ENCODE measurements around the gene BBX. TPM values are rescaled to one million over a fixed set of nuclear protein-coding genes. Genes with fewer than 3 reads are reported as not detected.
"Not testable (repeated sequence)": the region's sequence is repeated elsewhere in the genome, so short reads cannot be mapped to it uniquely, and the experiment has no call there.

The BBX gene
- polyA plus RNA-seq, 1 donor, result 32.0 TPM

DNA sequence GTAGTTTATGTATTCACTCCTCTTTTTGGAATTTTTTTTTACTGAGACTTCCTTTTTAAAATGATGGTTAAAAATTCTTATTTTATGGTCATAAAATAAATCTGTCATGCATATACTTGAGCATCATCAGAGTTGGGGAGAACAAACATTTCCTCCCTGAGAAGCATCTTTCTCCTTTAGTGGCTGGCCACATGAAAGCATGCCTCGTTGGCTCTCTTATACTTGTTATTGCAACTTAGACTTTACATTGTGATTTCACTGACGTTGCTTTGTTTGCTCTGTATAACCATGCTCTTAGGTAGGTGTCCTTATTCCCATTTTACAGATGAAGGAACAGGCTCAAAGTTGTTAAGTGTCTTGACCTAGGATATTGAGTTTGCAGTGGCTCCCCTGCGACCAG, 18.1 kb downstream of the BBX start:
- H3K36me3 ChIP-seq (ENCODE audit: control insufficient read depth, insufficient read depth, low read length), result no peaks in the 10 kb centered on the region
- no CpG with 5 or more reads among the region's 3 CpGs for WGBS (ENCODE audit: insufficient coverage, low lambda C conversion rate)
- no peak overlapping the region for H3K27ac ChIP-seq (ENCODE audit: low read length)
- no peaks in the 10 kb centered on the region for H3K4me1 ChIP-seq (ENCODE audit: control insufficient read depth, insufficient read depth, low read length)
- no peak for DNase-seq
- H3K4me3 ChIP-seq (ENCODE audit: low read length), result no peak overlapping the region
- no peaks in the 10 kb centered on the region for H3K27me3 ChIP-seq (ENCODE audit: control insufficient read depth, insufficient read depth, low read length)
- H3K9me3 ChIP-seq (ENCODE audit: control insufficient read depth, low read depth, low read length), result no peaks in the 10 kb centered on the region

DNA sequence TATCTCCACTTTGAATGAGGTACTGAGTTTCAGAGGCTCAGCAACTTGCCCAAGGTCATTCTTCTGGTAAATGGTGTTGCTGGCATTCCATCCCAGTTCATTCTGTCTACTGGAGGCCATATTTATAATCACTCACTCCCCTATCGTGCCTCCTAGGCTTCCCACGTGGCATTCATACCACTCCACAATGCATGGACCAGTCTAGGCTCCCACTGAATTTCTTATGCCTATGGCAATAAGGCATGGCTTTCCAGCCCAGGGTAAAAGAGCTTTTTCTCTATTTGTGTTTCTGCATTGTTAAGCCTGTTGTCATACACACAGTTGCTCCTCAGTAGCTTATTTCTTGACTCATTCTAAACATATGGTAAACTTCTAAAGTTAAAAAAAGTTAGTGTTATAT, 19.9 kb downstream of the BBX start:
- Histone ChIP-seq H3K4me3 (ENCODE audit: low read length) (no peak overlapping the region), H3K27ac (ENCODE audit: low read length) (no peak overlapping the region), H3K36me3 (ENCODE audit: control insufficient read depth, insufficient read depth, low read length) (no peaks in the 10 kb centered on the region), H3K4me1 (ENCODE audit: control insufficient read depth, insufficient read depth, low read length) (no peaks in the 10 kb centered on the region), H3K27me3 (ENCODE audit: control insufficient read depth, insufficient read depth, low read length) (no peaks in the 10 kb centered on the region), H3K9me3 (ENCODE audit: control insufficient read depth, low read depth, low read length) (no peaks in the 10 kb centered on the region)
- no CpG with 5 or more reads among the region's 2 CpGs for WGBS (ENCODE audit: insufficient coverage, low lambda C conversion rate)
- DNase-seq, result no peak

DNA sequence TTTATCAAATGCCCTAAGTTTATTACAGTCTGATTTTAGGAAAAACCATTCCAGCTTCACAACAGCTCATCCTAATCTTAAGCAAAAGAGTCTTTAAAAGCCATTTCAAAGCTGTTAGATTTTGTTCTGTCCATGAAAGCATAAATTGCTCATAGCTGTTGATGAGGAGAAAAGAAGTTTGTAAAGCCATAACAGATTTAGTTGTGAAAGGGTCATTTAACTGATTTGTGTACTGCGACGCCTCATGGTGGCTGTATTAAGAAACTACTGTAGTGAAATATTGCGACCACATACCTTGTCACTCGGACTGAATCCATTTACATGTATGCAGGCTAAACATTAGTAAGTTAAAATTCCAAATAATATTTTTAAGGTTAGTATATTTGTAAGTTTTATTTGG, 20.9 kb downstream of the BBX start:
- Histone ChIP-seq H3K36me3 (ENCODE audit: control insufficient read depth, insufficient read depth, low read length) (peaks cover under 1% of the 10 kb centered on the region), H3K4me3 (ENCODE audit: low read length) (no peak overlapping the region), H3K4me1 (ENCODE audit: control insufficient read depth, insufficient read depth, low read length) (no peaks in the 10 kb centered on the region), H3K27ac (ENCODE audit: low read length) (no peak overlapping the region), H3K9me3 (ENCODE audit: control insufficient read depth, low read depth, low read length) (no peaks in the 10 kb centered on the region), H3K27me3 (ENCODE audit: control insufficient read depth, insufficient read depth, low read length) (no peaks in the 10 kb centered on the region)
- no CpG with 5 or more reads among the region's 4 CpGs for WGBS (ENCODE audit: insufficient coverage, low lambda C conversion rate)
- DNase-seq, result no peak

DNA sequence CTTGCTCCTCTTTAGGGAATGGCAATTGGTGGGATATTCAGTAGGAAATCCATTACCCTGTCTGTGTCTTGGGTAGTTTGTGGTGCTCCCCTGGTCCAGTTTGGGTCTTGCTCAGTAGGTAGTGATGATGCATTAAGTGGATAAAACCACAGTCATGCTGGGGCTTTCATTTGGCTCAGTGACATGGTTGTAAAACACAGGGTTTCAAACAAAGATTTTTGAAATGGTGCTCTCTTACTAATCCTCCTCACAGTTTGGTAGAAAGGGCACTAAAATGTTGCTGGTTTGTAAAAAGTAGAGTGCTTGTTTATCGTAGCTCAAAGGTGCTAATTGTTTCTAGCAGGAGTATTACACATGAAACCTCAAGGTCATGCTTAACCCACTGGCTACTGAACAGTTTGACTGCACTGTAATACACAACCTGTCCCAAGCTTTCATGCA, 22.9 kb downstream of the BBX start:
- H3K27ac ChIP-seq (ENCODE audit: low read length), result no peak overlapping the region
- no CpG with 5 or more reads among the region's 1 CpG for WGBS (ENCODE audit: insufficient coverage, low lambda C conversion rate)
- no peaks in the 10 kb centered on the region for H3K9me3 ChIP-seq (ENCODE audit: control insufficient read depth, low read depth, low read length)
- H3K4me3 ChIP-seq (ENCODE audit: low read length), result no peak overlapping the region
- DNase-seq, result no peak
- H3K27me3 ChIP-seq (ENCODE audit: control insufficient read depth, insufficient read depth, low read length), result no peaks in the 10 kb centered on the region
- H3K4me1 ChIP-seq (ENCODE audit: control insufficient read depth, insufficient read depth, low read length), result no peaks in the 10 kb centered on the region
- H3K36me3 ChIP-seq (ENCODE audit: control insufficient read depth, insufficient read depth, low read length), result peaks cover 3% of the 10 kb centered on the region

DNA sequence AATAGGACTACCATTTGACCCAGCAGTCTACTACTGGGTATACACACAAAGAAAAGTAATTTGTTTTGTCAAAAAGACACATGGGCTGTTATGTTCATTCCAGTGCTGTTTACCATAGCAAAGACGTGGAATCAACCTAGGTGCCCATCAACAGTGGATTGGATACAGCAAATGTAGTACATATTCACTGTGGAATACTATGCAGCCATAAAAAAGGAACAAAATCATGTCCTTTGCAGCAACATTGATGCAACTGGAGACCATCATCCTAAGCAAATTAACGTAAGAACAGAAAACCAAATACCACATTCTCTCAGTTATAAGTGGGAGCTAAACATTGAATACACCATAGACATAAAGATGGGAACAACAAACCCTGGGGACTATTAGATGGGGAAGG, 25.8 kb downstream of the BBX start:
- Histone ChIP-seq H3K27me3 (ENCODE audit: control insufficient read depth, insufficient read depth, low read length) (no peaks in the 10 kb centered on the region), H3K27ac (ENCODE audit: low read length) (no peak overlapping the region), H3K4me1 (ENCODE audit: control insufficient read depth, insufficient read depth, low read length) (no peaks in the 10 kb centered on the region), H3K9me3 (ENCODE audit: control insufficient read depth, low read depth, low read length) (no peaks in the 10 kb centered on the region), H3K4me3 (ENCODE audit: low read length) (no peak overlapping the region), H3K36me3 (ENCODE audit: control insufficient read depth, insufficient read depth, low read length) (peaks cover 6% of the 10 kb centered on the region)
- DNase-seq, result no peak
- no CpG with 5 or more reads among the region's 2 CpGs for WGBS (ENCODE audit: insufficient coverage, low lambda C conversion rate)

DNA sequence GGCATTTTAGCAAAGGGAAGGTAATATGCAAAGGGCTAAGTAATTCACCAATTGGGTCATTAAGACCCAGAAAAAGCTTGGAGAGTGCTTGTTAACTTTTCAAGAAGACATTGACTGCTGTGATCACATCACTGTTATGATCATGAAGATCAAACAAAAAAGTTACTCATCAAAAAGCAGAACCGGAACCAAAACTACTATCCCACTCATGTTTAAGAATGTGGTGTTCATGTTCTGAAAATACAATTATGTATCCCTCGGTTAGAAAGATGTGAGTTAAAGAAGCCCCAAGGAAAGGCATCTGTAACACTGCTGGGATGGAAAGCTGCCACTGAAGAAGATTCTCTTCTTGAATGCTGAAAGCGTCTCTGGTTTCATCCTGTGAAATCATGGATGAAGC, 32.6 kb downstream of the BBX start:
- Histone ChIP-seq H3K36me3 (ENCODE audit: control insufficient read depth, insufficient read depth, low read length) (peaks cover 3% of the 10 kb centered on the region), H3K9me3 (ENCODE audit: control insufficient read depth, low read depth, low read length) (no peaks in the 10 kb centered on the region), H3K27me3 (ENCODE audit: control insufficient read depth, insufficient read depth, low read length) (no peaks in the 10 kb centered on the region), H3K4me1 (ENCODE audit: control insufficient read depth, insufficient read depth, low read length) (no peaks in the 10 kb centered on the region), H3K4me3 (ENCODE audit: low read length) (no peak overlapping the region), H3K27ac (ENCODE audit: low read length) (no peak overlapping the region)
- no peak for DNase-seq
- WGBS (ENCODE audit: insufficient coverage, low lambda C conversion rate), result 100% methylated on average over 1 of the region's 3 CpGs

DNA sequence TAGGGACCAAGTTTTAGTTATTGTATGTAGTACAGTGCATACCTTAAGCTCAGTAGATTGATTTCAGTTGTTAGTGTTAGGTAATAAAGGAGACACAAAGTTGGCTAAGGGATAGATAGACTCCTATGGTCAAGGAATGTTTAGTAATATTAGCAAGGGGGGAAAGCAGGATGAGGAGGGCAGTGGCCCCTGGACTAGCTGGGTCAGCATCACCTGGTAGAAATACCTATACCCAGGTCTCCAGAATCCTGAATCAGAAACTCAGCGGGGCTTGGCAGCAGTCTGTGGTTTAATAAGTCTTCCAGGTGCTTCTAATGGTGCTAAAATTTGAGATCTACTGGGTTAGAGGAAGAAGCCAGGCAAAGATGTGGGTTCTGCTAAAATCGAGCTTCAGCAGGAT, 35.0 kb downstream of the BBX start:
- no peaks in the 10 kb centered on the region for H3K4me1 ChIP-seq (ENCODE audit: control insufficient read depth, insufficient read depth, low read length)
- no peaks in the 10 kb centered on the region for H3K9me3 ChIP-seq (ENCODE audit: control insufficient read depth, low read depth, low read length)
- no peak overlapping the region for H3K4me3 ChIP-seq (ENCODE audit: low read length)
- no peak overlapping the region for H3K27ac ChIP-seq (ENCODE audit: low read length)
- no peak for DNase-seq
- no peaks in the 10 kb centered on the region for H3K36me3 ChIP-seq (ENCODE audit: control insufficient read depth, insufficient read depth, low read length)
- WGBS (ENCODE audit: insufficient coverage, low lambda C conversion rate), result no CpG with 5 or more reads among the region's 2 CpGs
- no peaks in the 10 kb centered on the region for H3K27me3 ChIP-seq (ENCODE audit: control insufficient read depth, insufficient read depth, low read length)

DNA sequence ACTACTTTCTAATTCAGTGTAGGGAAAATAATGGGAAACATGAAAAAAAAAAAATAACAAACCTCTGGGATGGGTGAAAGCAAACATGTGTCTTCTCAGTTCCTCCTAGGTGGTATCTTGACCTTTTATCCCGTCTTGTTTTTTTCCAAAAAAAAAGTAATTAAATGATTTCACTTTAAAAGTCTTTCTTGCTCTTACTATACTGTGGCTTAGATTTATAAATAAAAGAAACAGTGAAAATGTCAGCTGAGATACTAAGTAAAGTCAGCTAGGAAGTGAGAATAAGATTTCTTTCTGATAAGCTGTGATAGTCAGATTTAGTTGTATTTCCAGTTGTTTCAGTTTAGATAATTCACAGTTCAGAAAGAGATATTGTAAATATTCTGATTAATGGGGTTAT, 37.4 kb downstream of the BBX start:
- WGBS (ENCODE audit: insufficient coverage, low lambda C conversion rate), result 63% methylated on average over 1 of the region's 1 CpG
- DNase-seq, result no peak

DNA sequence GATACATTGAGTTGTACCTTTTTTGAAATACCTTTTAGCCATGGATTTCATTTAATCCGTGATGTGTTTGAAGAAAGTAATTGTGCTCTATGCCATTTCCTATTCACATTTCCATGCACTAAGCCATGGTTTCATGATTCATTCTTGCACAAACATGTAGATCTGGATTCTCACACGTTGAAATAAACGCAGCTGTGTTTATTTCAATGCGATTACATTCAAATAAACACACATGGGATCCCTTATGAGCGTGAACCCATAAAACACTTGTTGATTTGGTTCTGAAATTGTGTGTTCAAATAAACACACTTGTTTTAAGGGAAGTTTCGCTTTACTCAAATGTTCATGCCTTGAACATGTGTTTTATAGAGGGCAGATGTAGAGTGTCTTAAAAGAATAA, 39.2 kb downstream of the BBX start:
- H3K27me3 ChIP-seq (ENCODE audit: control insufficient read depth, insufficient read depth, low read length), result no peaks in the 10 kb centered on the region
- WGBS (ENCODE audit: insufficient coverage, low lambda C conversion rate), result 87% methylated on average over 3 of the region's 6 CpGs
- no peak overlapping the region for H3K4me3 ChIP-seq (ENCODE audit: low read length)
- no peaks in the 10 kb centered on the region for H3K4me1 ChIP-seq (ENCODE audit: control insufficient read depth, insufficient read depth, low read length)
- no peaks in the 10 kb centered on the region for H3K9me3 ChIP-seq (ENCODE audit: control insufficient read depth, low read depth, low read length)
- H3K27ac ChIP-seq (ENCODE audit: low read length), result no peak overlapping the region
- no peaks in the 10 kb centered on the region for H3K36me3 ChIP-seq (ENCODE audit: control insufficient read depth, insufficient read depth, low read length)
- DNase-seq, result no peak

More for the DNA sequence above, 37.4 kb downstream of the BBX start:
- H3K4me3 ChIP-seq (ENCODE audit: low read length), result no peak overlapping the region
- H3K4me1 ChIP-seq (ENCODE audit: control insufficient read depth, insufficient read depth, low read length), result no peaks in the 10 kb centered on the region
- no peaks in the 10 kb centered on the region for H3K9me3 ChIP-seq (ENCODE audit: control insufficient read depth, low read depth, low read length)
- no peak overlapping the region for H3K27ac ChIP-seq (ENCODE audit: low read length)
- no peaks in the 10 kb centered on the region for H3K36me3 ChIP-seq (ENCODE audit: control insufficient read depth, insufficient read depth, low read length)
- no peaks in the 10 kb centered on the region for H3K27me3 ChIP-seq (ENCODE audit: control insufficient read depth, insufficient read depth, low read length)

DNA sequence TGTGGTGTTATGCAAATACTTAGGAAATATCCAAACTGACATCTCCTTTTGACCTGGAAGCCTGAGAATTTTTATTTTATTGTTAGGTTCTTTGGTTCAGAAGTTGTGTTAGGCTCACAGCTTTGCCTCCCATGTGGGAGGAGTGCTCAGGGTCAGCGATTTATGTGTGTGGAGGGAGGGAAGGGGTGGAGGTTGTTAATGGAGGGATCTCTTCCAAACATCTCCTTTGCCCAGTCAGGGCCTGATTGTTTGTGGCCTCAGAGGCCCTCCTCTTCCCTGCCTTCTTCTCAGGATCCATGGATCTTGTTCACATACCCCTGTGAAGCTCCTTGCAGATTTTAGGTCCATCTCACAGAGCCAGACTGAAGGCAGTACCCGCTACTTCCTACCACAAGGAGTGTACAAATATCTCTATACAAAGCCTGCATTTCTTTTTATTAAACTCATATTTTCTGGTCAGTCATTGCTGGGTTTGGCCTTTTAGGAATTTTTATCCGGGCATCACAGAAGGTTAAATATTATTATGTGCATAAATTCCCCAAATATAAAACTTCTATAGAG, 40.3 kb downstream of the BBX start:
- no peak for DNase-seq
- Histone ChIP-seq H3K4me1 (ENCODE audit: control insufficient read depth, insufficient read depth, low read length) (no peaks in the 10 kb centered on the region), H3K27ac (ENCODE audit: low read length) (no peak overlapping the region), H3K36me3 (ENCODE audit: control insufficient read depth, insufficient read depth, low read length) (no peaks in the 10 kb centered on the region), H3K9me3 (ENCODE audit: control insufficient read depth, low read depth, low read length) (no peaks in the 10 kb centered on the region), H3K4me3 (ENCODE audit: low read length) (no peak overlapping the region), H3K27me3 (ENCODE audit: control insufficient read depth, insufficient read depth, low read length) (no peaks in the 10 kb centered on the region)
- WGBS (ENCODE audit: insufficient coverage, low lambda C conversion rate), result 100% methylated on average over 1 of the region's 3 CpGs

DNA sequence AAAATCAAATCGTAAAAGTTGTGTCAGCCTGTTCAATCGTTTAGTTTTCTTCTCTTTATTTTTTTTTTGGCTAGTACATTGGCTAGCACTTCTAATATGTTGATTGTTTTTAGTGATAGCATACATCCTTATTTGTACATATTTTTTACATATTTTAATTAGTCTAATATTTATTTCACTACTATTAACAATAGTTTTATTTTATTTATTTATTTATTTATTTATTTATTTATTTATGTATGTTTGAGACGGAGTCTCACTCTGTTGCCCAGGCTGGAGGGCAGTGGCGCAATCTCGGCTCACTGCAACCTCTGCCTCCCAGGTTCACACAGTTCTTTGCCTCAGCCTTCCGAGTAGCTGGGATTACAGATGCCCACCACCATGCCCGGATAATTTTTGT, 42.5 kb downstream of the BBX start:
- H3K36me3 ChIP-seq (ENCODE audit: control insufficient read depth, insufficient read depth, low read length); H3K9me3 ChIP-seq (ENCODE audit: control insufficient read depth, low read depth, low read length); H3K27ac ChIP-seq (ENCODE audit: low read length); DNase-seq; H3K4me1 ChIP-seq (ENCODE audit: control insufficient read depth, insufficient read depth, low read length); H3K4me3 ChIP-seq (ENCODE audit: low read length); H3K27me3 ChIP-seq (ENCODE audit: control insufficient read depth, insufficient read depth, low read length): not testable (repeated sequence)
- whole genome bisulfite sequencing (ENCODE audit: insufficient coverage, low lambda C conversion rate), result 100% methylated on average over 2 of the region's 7 CpGs
